ENCODE results near the gene STXBP5.

Gene STXBP5

GRCh38 chr6:147285087-147285855 lies 81.1 kb downstream of the STXBP5 start:
- peak; percentile 68 for TF ChIP-seq CTCF (IDR thresholded peaks at IDR 0.05; ENCODE audit: poor library complexity, severe bottlenecking)
- Histone ChIP-seq H3K9me3 (ENCODE audit: severe bottlenecking) (no peaks in the 10 kb centered on the region), H3K27ac (ENCODE audit: poor library complexity, severe bottlenecking) (no peak overlapping the region), H3K36me3 (ENCODE audit: low read depth) (peaks cover 21% of the 10 kb centered on the region), H3K4me1 (ENCODE audit: insufficient read depth, poor library complexity, severe bottlenecking) (peaks cover 8% of the 10 kb centered on the region), H3K4me3 (ENCODE audit: severe bottlenecking) (no peak overlapping the region), H3K27me3 (ENCODE audit: insufficient read depth, poor library complexity, severe bottlenecking) (no peaks in the 10 kb centered on the region)
- no peak for DNase-seq (ENCODE audit: low spot score)
- no peak for ATAC-seq (ENCODE audit: low read depth)

- H3K4me3 ChIP-seq (ENCODE audit: severe bottlenecking): no peak overlapping the region
- H3K27ac ChIP-seq (ENCODE audit: poor library complexity, severe bottlenecking): peak overlapping the region; percentile 23
- ATAC-seq (ENCODE audit: low read depth): peak; percentile 88
- no peak for TF ChIP-seq CTCF (IDR thresholded peaks at IDR 0.05; ENCODE audit: poor library complexity, severe bottlenecking)
- no peaks in the 10 kb centered on the region for H3K27me3 ChIP-seq (ENCODE audit: insufficient read depth, poor library complexity, severe bottlenecking)
- H3K36me3 ChIP-seq (ENCODE audit: low read depth): peaks cover 23% of the 10 kb centered on the region
- no peaks in the 10 kb centered on the region for H3K9me3 ChIP-seq (ENCODE audit: severe bottlenecking)
- DNase-seq (ENCODE audit: low spot score): no peak
- peaks cover 8% of the 10 kb centered on the region for H3K4me1 ChIP-seq (ENCODE audit: insufficient read depth, poor library complexity, severe bottlenecking)
These were observed 83.7 kb downstream of the STXBP5 start for GRCh38 chr6:147287869-147288271.

- peaks cover 41% of the 10 kb centered on the region for H3K36me3 ChIP-seq (ENCODE audit: low read depth)
- DNase-seq (ENCODE audit: low spot score) (no peak), ATAC-seq (ENCODE audit: low read depth) (no peak)
- H3K27me3 ChIP-seq (ENCODE audit: insufficient read depth, poor library complexity, severe bottlenecking): no peaks in the 10 kb centered on the region
- peaks cover 11% of the 10 kb centered on the region for H3K9me3 ChIP-seq (ENCODE audit: severe bottlenecking)
- no peak for TF ChIP-seq CTCF (IDR thresholded peaks at IDR 0.05; ENCODE audit: poor library complexity, severe bottlenecking)
- H3K4me3 ChIP-seq (ENCODE audit: severe bottlenecking): no peak overlapping the region
- H3K4me1 ChIP-seq (ENCODE audit: insufficient read depth, poor library complexity, severe bottlenecking): no peaks in the 10 kb centered on the region
- H3K27ac ChIP-seq (ENCODE audit: poor library complexity, severe bottlenecking): no peak overlapping the region
These were observed 92.9 kb downstream of the STXBP5 start for GRCh38 chr6:147297124-147297523.

- H3K27me3 ChIP-seq (ENCODE audit: insufficient read depth, poor library complexity, severe bottlenecking): no peaks in the 10 kb centered on the region
- DNase-seq (ENCODE audit: low spot score): no peak
- H3K9me3 ChIP-seq (ENCODE audit: severe bottlenecking): peaks cover 11% of the 10 kb centered on the region
- H3K36me3 ChIP-seq (ENCODE audit: low read depth): peaks cover 43% of the 10 kb centered on the region
- H3K4me3 ChIP-seq (ENCODE audit: severe bottlenecking): no peak overlapping the region
- H3K4me1 ChIP-seq (ENCODE audit: insufficient read depth, poor library complexity, severe bottlenecking): no peaks in the 10 kb centered on the region
- H3K27ac ChIP-seq (ENCODE audit: poor library complexity, severe bottlenecking): no peak overlapping the region
- ATAC-seq (ENCODE audit: low read depth): no peak
- no peak for TF ChIP-seq CTCF (IDR thresholded peaks at IDR 0.05; ENCODE audit: poor library complexity, severe bottlenecking)
These were observed 93.6 kb downstream of the STXBP5 start for GRCh38 chr6:147297663-147298316.

- H3K9me3 ChIP-seq (ENCODE audit: severe bottlenecking): peaks cover 11% of the 10 kb centered on the region
- H3K27me3 ChIP-seq (ENCODE audit: insufficient read depth, poor library complexity, severe bottlenecking): no peaks in the 10 kb centered on the region
- DNase-seq (ENCODE audit: low spot score): no peak
These were observed 94.2 kb downstream of the STXBP5 start for GRCh38 chr6:147298461-147298860.

More at GRCh38 chr6:147298461-147298860, 94.2 kb downstream of the STXBP5 start:
- no peaks in the 10 kb centered on the region for H3K4me1 ChIP-seq (ENCODE audit: insufficient read depth, poor library complexity, severe bottlenecking)
- H3K27ac ChIP-seq (ENCODE audit: poor library complexity, severe bottlenecking): no peak overlapping the region
- no peak overlapping the region for H3K4me3 ChIP-seq (ENCODE audit: severe bottlenecking)
- TF ChIP-seq CTCF (IDR thresholded peaks at IDR 0.05; ENCODE audit: poor library complexity, severe bottlenecking): no peak
- H3K36me3 ChIP-seq (ENCODE audit: low read depth): peaks cover 50% of the 10 kb centered on the region
- no peak for ATAC-seq (ENCODE audit: low read depth)

All from RWPE2 (cell line).